Activated effector memory CD4-positive, alpha-beta T cell treated with anti-CD3 and anti-CD28 coated beads, Interleukin-2, amount 50 U/mL, for 16 hours (primary cell): ENCODE results near the gene PRLH.

Experiments used
- DNase-seq: peaks from one replicate; pipeline ENCODE4 v3.0.0-alpha.2; 2020

Gene PRLH, protein sequence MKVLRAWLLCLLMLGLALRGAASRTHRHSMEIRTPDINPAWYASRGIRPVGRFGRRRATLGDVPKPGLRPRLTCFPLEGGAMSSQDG

DNA sequence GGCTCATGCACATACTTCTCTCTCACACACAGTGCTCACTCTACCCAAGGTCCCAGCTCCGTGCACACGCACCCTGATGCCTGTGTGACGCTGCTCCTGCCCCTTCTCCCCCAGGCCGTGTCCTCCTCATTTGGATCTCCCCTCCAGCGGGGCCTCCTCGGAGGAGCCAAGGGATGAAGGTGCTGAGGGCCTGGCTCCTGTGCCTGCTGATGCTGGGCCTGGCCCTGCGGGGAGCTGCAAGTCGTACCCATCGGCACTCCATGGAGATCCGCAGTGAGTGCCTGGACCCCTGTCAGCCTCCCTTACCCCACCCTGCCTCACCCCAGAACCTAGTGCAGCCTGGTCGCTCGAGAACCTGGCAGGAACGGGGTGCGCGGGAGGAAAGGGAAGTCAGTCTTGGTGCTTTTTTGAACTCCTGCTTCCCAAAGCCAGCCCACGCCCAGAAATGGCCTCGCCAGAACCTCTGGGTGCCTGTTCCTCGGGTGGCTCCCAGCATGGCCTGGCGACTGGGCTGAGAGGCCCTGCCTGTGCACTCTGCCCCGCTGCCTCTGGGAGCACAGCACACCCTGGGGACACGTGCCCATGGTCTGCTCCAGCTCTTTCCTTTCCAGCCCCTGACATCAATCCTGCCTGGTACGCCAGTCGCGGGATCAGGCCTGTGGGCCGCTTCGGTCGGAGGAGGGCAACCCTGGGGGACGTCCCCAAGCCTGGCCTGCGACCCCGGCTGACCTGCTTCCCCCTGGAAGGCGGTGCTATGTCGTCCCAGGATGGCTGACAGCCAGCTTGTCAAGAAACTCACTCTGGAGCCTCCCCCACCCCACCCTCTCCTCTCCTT lies at the start of gene PRLH:
Gene PRLH, plus strand, starts transcription at position 174 of the 835 bp plus-strand sequence. Its CDS starts 0 bp downstream, at position 174.
- DNase-seq, result peak; percentile 58

DNA sequence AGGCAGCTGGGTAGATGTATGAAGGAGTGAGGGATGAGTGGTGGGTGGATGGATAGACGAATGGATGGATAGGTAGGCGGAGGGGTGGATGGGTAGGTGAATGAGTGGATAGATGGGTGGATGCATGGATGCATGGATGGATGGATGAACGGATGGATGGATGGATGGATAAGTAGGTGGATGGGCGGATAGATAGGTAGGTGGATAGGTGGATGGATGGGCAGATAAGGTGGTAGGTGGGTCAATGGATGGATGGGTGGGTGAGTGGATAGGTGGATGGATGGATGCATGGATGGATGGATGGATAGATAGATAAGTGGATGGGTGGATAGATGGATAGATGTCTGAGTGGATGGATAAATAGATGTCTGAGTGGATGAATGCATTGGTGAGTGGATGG lies 49.2 kb upstream of the PRLH start:
- DNase-seq, result no peak

DNA sequence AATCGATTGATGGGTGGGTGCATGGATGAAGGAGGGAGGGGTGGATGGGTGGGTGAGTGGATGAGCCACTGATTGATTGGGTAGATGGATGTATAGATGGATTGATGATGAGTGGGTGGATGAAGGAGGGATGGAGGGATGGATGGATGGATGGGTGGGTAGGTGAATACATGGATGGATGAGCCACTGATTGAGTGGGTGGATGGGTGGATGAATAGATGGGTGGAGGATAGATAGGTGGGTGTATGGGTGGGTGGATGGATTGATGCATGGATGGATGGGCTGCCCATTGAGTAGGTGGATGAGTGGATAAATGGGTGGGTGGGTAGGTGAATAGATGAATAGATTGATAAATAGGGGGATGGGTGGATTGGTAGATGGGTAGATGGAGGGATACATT lies 48.4 kb upstream of the PRLH start:
- no peak for DNase-seq

DNA sequence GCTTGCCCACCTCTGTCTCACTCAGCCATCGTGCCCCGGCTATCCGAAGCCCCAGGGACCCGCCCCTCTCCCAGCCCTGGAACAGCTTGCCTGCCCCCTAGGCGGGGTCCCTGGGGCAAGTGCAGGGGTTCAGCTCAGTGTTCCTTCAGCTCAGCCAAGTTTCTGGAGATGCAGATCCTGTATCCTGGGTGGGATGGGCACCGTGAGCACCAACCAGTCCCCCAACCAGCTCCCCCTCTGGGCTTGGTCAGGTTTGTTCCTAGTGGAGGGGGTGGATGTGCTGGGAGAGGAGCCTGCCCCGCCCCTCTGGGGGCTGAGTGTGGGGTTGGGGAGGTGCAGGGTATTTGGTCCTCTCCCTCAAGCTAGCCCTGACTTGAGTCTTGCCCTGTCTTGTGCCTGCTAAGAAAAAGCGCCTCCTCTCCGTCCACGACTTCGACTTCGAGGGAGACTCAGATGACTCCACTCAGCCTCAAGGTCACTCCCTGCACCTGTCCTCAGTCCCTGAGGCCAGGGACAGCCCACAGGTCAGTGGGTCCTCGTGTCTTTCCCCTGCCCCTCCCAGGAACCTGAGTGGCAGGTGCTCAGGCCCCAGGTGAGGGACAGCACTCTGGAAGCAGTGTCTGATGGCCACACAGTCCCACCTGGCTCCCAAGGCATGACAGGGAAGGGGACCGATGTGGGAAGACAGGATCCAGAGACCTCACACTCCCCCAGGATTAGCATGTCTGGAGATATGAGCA lies 46.7 kb upstream of the PRLH start:
- DNase-seq, result no peak

DNA sequence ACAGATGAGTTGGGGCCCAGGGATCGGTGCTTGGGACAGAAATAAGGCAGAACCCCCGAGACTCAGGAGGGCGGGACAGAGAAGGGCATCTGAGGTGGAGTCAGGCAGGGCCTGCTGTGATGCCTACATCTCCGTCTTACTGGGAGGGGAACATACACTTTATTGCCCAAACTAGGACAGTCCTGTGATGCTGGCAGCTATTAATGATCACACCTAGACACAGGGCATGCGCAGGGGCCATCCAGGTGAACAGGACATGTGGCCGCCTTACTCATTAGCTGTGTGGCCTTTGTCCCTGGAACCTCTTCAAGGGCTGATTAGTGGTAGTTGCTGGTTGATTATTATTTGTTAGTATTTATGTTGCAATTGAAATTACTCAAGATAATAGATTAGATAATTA lies 46.1 kb upstream of the PRLH start:
- no peak for DNase-seq

DNA sequence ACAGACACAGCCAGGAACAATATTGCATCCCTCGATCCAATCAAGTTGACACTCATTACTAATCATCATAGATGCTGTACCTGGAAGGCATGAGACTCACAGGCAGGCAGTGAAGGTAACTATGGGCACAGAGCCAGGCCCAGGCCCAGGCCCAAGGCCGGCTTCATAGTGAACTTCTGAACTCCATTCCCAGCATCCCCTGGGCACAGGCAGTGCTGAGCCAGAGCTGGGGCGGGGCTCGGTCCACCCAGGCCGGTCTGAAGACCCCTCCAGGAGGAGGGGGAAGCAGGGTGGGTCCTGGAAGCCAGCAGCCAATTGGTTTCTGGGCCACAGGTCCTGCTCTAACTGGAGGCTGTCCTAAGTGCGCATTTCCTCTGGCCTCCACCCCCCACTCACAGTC lies 41.7 kb upstream of the PRLH start:
- DNase-seq, result no peak

DNA sequence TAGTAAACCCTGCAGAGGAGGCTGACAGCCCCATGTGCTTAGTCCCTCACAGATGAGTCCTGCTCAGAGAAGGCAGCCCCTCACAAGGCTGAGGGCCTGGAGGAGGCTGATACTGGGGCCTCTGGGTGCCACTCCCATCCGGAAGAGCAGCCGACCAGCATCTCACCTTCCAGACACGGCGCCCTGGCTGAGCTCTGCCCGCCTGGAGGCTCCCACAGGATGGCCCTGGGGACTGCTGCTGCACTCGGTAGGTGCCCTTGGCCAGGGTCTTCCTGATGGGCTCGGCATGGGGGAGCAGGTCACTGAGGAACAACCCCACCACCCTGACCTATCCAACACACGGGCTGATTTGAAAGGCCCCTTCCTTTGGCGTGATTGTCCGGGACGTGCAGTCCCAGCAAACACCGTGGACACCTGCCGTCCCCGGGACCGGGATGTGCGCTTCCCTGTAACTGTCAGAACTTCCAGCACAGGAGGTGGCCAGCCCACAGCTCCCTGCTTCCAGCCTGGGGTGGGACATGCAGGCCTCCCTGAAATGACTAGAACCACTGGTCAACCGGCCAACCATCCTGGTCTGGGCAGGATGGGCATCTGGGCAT lies 40.7 kb upstream of the PRLH start:
- DNase-seq, result no peak

DNA sequence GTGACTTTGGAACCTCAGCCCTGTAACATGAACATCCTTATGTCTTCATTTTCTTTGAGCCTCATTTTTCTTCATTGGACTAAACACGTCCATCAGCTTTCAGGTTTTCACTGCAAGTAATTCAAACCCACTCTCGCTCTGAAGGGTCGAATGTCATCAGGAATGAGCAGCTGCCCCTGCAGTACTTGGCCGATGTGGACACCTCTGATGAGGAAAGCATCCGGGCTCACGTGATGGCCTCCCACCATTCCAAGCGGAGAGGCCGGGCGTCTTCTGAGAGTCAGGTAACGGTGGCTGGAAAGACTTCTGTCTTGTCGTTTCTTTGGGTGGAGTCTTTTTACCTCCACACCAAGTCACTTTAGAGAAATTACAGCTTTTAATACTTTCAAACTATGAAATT lies 39.1 kb upstream of the PRLH start:
- no peak for DNase-seq

DNA sequence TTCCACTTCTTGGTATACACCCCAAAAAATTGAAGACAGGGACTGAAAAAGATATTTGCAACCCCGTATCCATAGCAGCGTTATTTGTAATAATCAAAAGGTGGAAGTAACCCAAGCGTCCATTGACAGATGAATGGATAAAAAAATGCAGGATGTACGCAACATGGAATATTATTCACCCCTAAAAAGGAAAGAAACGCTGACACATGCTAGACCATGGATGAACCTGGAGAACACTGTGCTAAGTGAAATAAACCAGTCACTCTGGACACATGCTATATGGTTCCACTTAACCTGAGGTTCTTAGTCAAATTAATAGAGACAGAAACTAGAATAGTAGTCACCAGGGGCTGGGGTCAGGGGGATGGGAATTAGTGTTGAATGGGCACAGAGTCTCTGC lies 38.6 kb upstream of the PRLH start:
- no peak for DNase-seq

DNA sequence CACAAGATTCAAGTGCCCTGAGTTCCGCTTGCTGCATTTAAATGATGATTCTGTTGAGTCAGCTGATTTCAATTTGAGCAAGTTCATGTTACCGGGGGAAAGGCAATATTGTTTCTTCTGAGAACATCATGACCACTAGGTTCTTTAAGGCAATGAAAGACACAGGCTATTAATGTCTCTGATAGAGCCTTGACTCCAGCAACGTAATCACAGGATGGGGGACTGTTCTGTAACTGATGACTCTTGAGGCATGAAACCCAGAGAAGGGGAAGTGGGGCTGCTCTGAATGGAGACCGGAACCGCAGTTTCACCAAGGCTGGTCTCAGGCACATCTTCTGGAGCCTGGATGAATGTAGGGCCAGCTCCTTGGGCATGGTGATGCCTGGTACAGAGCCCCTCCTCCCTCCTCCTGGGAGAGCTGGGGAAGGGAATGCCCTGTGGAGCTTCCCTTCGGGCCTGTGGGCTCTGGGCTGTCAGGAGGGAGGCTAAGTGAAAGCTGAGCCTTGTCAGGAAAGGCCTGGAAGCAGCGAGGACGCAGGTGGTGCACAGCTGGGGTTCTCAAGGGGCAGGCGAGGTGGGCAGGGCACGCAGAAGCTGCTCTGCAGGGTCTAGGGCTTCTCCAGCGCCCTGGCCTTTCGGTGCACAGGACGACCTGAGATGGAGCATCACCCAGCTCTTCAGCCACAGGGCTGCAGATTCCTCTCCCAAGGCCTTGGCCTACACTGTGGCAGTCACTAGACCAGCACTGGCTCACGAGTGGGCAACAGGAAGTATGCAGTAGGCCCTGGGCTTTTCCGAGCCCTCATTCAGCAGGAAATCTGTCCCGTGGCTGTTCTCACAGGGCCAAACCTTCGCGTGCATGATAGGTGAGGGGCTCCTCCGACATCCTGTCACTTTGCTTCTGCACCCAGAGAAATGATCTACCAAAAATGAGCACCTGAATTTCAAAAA lies 36.6 kb upstream of the PRLH start:
- DNase-seq, result no peak

DNA sequence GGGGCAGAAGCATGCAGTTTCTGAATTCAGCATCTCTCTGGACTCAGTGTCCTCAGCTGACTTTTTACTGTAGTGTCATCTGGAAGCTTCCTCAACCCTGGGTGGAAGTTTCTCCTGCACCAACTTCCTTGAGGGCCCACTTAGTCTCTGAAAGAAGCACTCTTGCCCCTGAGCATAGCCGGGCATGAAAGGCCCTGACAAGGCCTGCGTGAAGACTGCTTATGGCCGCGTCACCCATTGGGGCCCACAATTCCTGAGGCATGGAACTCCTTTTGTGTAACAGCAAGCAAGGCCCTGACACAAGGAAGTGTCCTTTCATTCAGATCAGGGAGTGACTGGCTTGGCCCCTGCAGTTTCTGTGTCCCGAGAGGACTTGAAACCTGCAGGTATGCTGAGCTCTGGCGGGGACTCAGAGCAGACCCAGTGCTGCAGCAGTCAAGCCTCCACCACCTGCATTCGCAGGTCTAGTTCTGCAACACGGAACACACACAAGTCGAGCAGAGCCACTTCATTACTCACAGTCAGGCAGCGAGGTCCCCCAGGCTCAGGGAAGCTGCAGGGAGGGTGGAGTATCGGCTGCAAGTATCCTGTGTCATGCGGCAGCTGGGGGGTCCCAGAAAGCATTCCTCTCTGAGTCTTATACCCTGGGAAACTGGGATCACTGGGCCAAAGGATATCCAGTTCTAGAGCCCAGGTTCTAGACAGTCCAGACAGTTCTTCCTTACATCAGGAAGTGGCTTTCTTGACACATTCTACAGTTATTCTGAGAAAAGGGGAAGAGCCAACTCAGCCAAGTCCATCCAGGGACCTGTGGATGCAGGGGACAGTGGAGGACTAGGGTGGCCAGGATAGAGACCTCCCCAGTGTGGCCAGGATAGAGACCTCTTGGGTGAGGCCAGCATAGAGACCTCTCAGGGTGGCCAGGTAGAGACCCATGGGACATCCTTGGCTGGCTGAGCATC lies 35.6 kb upstream of the PRLH start:
- DNase-seq, result no peak

DNA sequence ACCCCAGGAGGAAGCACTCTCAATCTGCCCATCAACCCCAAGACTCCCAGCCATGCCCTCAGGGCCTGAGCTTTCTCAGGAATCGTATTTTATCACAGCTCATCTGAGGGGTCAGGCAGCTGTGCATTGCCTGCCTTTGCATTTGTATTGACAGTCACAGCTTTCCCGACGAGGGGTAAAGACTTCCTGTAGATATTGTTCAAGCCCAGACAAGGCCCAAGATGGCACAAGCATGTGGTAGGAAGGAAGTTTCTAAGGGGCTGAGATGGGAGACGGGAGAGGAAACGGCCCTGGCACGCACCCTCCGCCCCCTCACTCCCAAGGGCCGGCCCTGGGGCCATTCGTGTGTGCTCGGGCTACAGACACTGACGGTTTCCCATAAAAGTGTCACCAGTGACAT lies 34.2 kb upstream of the PRLH start:
- DNase-seq, result no peak

DNA sequence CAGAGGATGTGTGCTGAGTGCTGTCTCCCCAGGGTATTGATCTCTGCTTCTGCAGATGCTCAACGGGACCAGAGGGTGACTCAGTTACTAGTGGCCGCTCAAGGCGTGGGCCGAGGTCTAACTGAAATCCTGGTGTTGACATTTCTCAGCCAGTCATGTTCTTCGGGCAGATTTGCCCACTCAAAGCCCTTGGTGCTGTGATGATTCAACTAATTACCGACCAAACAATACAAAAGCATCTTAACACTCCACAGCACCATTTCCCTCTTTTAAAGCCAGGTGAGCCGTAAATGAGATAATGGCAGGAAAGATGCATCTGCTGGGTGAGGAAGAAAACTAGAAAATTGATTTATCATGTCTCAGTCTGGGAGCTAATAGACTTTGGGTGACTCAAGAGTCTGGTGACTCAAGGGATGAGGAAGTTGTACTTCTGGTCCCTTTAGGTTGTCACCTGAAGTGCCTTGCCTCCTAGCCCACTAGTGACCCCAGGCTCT lies 32.7 kb upstream of the PRLH start:
- no peak for DNase-seq

DNA sequence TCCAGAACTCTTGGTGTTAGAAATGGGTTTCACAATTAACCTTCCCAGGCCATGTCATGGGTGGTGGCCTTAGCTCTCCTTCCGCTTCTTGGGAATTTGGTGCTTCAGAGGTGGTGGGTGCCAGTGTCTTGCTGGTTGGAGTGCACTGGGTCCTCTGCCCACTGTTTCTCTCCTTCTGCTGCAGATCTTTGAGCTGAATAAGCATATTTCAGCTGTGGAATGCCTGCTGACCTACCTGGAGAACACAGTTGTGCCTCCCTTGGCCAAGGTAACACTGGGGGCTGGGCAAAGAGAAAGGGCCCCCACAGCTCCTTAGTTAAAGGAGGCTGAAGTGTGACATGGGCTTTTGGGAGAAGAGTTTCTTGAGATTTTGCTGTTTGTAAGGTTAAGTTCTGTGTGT lies 32.0 kb upstream of the PRLH start:
- DNase-seq, result no peak

DNA sequence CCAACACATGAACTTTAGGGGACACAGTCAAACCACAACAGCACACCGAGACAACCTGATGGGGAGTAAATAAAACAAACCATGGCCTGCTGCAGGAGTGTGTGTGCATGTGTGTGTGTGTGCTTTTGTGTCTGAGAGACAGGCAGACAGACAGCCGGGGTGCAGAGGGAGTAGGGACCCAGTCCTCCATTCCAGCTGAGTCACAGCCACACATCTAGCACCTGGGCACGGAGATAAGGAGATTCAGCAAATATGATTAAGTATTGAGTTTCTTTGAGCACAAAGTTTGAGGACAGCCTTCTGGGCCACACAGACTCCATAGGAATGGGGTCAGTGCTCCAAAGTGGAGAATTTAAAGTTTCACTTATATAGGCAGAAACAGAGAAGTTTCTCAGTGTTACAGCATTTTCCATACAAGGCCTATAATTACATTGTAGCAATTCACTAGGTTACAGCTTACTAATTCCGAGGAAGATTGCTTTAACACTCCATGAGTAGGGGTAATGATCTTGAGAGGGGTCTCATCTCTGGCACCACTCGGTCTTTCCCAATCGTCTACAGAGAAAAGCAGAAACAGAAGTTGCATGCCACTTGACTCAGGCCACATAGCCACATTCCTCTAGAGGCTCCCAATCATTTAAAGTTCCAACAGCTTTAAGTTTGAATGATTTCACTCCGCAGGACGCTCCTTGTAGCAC lies 30.8 kb upstream of the PRLH start:
- DNase-seq, result no peak

DNA sequence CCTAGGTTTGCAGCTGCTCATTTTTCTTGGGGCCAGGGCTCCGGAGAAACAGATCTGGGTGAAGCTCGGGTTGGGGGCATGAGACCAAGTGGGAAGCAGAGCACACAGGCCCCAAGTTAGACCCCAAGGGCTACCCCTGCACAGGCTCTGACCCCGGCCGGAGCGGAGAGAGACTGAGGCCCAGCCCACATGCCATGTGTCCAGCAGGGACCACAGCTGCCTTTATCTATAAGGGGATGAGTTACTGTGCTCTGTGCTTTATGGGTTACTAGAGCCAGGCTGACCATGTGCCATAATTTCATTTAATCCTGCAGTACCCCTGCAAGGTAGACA lies 30.3 kb upstream of the PRLH start:
- DNase-seq, result no peak

DNA sequence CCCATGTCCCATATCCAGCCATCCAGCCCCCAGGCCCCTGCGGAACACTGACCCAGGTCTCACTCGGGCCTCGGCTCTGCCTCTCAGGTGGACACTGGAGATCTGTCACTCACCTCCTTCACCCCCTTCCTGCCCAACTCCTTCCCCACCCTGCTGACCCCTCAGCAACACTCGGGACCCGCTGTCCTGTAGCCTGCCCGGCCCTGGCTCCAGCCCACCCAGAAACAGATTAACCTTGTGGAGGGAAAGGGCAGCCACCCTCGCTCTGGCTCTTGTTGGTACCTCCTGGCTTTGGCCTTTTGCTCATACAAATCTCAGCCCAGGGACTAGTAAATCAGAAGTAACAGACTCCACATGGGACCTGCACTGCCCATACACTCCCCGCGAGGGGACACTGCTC lies 29.8 kb upstream of the PRLH start:
- no peak for DNase-seq

DNA sequence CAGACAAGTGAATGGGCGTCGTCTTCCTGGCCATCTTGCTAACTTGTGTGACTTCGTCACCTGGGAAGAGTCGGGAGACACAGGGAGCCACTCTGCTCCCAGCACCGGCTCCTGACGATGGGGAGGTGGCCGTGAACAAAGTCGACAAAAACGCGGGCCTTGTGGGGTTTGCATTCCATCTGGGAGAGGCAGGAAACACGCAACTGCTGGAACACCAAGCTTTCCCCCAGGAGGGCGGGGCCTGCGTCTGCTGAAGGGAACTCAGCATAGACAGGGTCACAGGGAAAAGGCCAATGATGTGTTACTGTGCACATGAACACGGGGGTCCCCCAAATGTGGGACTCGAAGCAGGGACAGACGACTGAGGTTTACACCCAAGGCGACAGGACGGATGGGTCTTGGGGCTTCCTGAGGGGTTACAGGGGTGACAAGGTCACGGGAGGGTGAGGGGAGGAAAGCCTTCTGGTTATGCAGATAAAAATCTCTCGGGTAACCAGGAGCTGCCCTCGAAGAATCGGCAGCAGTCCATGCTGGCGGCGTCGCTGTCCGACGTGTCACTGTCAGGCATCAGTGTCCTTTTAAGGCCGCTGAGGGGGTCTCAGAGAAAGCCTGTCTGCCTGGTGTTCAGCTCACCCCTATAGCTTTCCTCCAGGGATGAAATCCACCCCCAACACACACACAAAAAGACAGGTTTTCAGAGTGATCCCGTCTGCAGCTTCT lies 28.2 kb upstream of the PRLH start:
- DNase-seq, result no peak

DNA sequence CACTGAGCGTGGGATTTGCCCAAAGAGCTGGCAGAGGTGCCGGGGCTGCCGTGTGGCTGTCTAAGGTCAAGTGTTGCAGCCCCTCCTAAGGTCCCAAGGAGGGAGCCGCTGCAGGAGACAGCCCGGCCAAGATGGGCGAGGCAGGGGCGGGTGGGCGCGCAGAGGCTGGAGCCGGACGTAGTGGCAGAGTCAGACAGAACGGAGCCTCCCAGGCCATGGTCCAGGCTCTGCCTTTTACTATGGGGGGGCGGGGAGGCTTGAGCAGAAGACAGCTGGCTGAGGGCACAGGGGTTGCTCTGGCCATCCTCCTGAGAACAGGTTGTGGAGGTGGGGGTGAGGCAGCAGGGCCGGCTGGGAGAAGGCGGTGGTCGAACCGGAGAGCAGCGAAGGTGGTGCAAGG lies 27.5 kb upstream of the PRLH start:
- no peak for DNase-seq

DNA sequence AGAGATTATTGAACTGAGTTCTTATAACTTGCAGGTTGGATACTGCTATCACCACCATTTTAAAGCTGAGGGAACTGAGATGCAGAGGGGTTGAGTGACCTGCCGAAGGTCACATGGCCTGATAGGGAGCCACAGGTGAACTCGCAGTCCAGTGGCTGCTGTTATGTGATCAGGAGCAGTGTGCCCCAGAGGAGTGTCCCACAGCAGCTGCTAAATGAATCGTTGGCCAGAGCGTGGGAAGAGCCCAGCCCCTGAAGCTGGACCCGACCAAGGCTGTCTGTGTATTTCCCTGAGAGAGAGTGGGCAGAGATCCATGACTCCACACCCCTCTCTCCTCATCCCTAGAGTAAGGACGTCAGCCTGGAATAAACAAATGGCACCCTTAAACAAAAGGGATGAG lies 26.7 kb upstream of the PRLH start:
- no peak for DNase-seq
